COLO829 (cell line): ENCODE results near the gene ZFAND5.

Experiments used
- DNase-seq: peaks from one replicate; pipeline ENCODE4 v3.0.0; 2012; ENCODE audit warnings: low spot score

The ZFAND5 gene

GRCh38 chr9:72322678-72323077 is 42.3 kb downstream of the ZFAND5 start:
- DNase-seq, result no peak

- no peak for DNase-seq
These were observed 42.7 kb downstream of the ZFAND5 start for GRCh38 chr9:72322259-72322658.

GRCh38 chr9:72315510-72316311 is 49.3 kb downstream of the ZFAND5 start:
- no peak for DNase-seq

GRCh38 chr9:72315089-72315509 is 49.9 kb downstream of the ZFAND5 start:
- DNase-seq, result no peak

GRCh38 chr9:72313507-72313906 is 51.5 kb downstream of the ZFAND5 start:
- no peak for DNase-seq

GRCh38 chr9:72312386-72312987 is 52.5 kb downstream of the ZFAND5 start:
- no peak for DNase-seq

- DNase-seq, result no peak
These were observed 55.5 kb downstream of the ZFAND5 start for GRCh38 chr9:72309364-72310133.

GRCh38 chr9:72306761-72307160 is 58.2 kb downstream of the ZFAND5 start:
- DNase-seq, result no peak

- no peak for DNase-seq
These were observed 59.3 kb downstream of the ZFAND5 start for GRCh38 chr9:72305707-72306106.

GRCh38 chr9:72305102-72305546 is 59.9 kb downstream of the ZFAND5 start:
- no peak for DNase-seq

- DNase-seq, result no peak
These were observed 60.5 kb downstream of the ZFAND5 start for GRCh38 chr9:72304538-72304937.
